ENCODE data around the gene RASGRP3. TPM values are rescaled to one million over a fixed set of nuclear protein-coding genes. Genes with fewer than 3 reads are reported as not detected.

RASGRP3 gene
- total and polyA plus RNA-seq, 2 donors (not counting 3 experiments of a cell fraction or from before 2014, with no cell fraction given): 16.0 to 39.6 TPM

- no peak for FAIRE-seq
- Histone ChIP-seq H3K9me1 (replicated peaks; ENCODE audit: control insufficient read depth, extremely low read depth, insufficient read depth, low read length) (no peaks in the 10 kb centered on the region), H3K9me3 (replicated peaks; ENCODE audit: control insufficient read depth, insufficient read depth, low read length) (no peaks in the 10 kb centered on the region), H3K4me1 (ENCODE audit: control insufficient read depth, extremely low read depth, insufficient read depth, low read length) (peaks cover 10% of the 10 kb centered on the region), H3K36me3 (ENCODE audit: control insufficient read depth in 2 of 2, extremely low read depth in 1 of 2, insufficient read depth in 2 of 2, low read length in 2 of 2) (no peaks in the 10 kb centered on the region), H3K9ac (replicated peaks; ENCODE audit: extremely low read depth, insufficient read depth, low read length) (no peak overlapping the region), H2AFZ (ENCODE audit: low read depth, low read length) (no peak overlapping the region), H3K4me2 (ENCODE audit: insufficient read depth, low read length) (no peak overlapping the region), H3K79me2 (ENCODE audit: control insufficient read depth, insufficient read depth, low read length) (no peaks in the 10 kb centered on the region), H3K4me3 (replicated peaks in 1 of 3; ENCODE audit: insufficient read depth in 1 of 3, low read depth in 1 of 3, low read length in 3 of 3) (no peak overlapping the region), H3K27ac (ENCODE audit: insufficient read depth, low read depth, low read length) (no peak overlapping the region), H4K20me1 (replicated peaks; ENCODE audit: control insufficient read depth, extremely low read depth, insufficient read depth, low read length) (no peaks in the 10 kb centered on the region), H3K27me3 (ENCODE audit: control insufficient read depth in 2 of 2, insufficient read depth in 2 of 2, low read length in 2 of 2) (no peaks in the 10 kb centered on the region)
- no peak for DNase-seq (ENCODE audit: low read depth, low spot score)
- CTCF ChIA-PET: interaction anchor here (1.1 kb wide), 2 partner anchors 15 to 84 kb away, joined by 3 to 4 read pairs; no protein-coding TSS in a partner anchor
- intact Hi-C loops (cut with micrococcal nuclease) (no loop called here), dilution Hi-C loops (cut with MboI; ENCODE audit: extremely low pct_ligation_motif_present, low sequenced_read_pairs) (no loop called here)
- BruUV-seq (replicated peaks): no TSS peak
- no peak for TF ChIP-seq POLR2A (IDR thresholded peaks at IDR 0.05; ENCODE audit: low read depth, low read length)
- no peak for TF ChIP-seq GATA2 (IDR thresholded peaks at IDR 0.05; ENCODE audit: insufficient read depth, insufficient read length, low read depth, low read length)
- TF ChIP-seq MYC (IDR thresholded peaks at IDR 0.05; ENCODE audit: low read depth, low read length): no peak
- TF ChIP-seq FOS (IDR thresholded peaks at IDR 0.05; ENCODE audit: borderline replicate concordance, insufficient read depth, low read length): no peak
- TF ChIP-seq POLR2AphosphoS5 (IDR thresholded peaks at IDR 0.05; ENCODE audit: insufficient read depth, low read depth, low read length): no peak
- TF ChIP-seq MAX (IDR thresholded peaks at IDR 0.05; ENCODE audit: insufficient read depth, insufficient read length): no peak
- no peak for TF ChIP-seq JUN (IDR thresholded peaks at IDR 0.05; ENCODE audit: borderline replicate concordance, insufficient read depth, insufficient read length, low read depth)
- TF ChIP-seq CTCF (IDR thresholded peaks at IDR 0.05; ENCODE audit: extremely low read depth in 1 of 2, insufficient read depth in 1 of 2, low read depth in 1 of 2, low read length in 2 of 2): no peak
- TF ChIP-seq EZH2 (IDR thresholded peaks at IDR 0.05; ENCODE audit: borderline replicate concordance, low read depth, low read length, severe bottlenecking): no peak
- POLR2A ChIA-PET: no interaction called here
Measured at GRCh38 chr2:33560017-33560416, 83.6 kb downstream of the RASGRP3 start.

Data from endothelial cell of umbilical vein (primary cell).